ENCODE data around the gene HMGB1. TPM values are rescaled to one million over a fixed set of nuclear protein-coding genes. Genes with fewer than 3 reads are reported as not detected.

HMGB1 gene
- total and polyA plus RNA-seq, 4 donors = 83.9 to 276 (median 195) TPM

DNA sequence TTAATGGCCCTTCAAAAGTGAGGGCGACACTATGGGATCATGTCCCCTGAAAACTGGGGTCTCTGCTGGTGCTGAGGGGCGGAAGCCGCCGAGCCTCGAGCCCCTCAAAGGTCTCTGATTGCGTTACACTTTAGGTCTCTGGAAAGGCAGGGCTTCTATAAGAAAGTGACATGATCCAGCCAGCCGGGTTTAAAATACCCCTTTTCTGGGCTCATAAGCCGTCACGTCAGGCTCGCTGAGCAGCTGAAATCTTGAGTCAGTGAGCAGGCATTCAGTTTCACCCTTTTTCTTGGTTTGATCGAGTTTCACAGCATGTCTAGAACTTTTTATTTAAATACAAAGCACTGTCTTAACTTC, 600 bp upstream of the HMGB1 start:
- TF ChIP-seq RXRA (IDR thresholded peaks at IDR 0.05) = no peak
- TF ChIP-seq, protein P1, sequence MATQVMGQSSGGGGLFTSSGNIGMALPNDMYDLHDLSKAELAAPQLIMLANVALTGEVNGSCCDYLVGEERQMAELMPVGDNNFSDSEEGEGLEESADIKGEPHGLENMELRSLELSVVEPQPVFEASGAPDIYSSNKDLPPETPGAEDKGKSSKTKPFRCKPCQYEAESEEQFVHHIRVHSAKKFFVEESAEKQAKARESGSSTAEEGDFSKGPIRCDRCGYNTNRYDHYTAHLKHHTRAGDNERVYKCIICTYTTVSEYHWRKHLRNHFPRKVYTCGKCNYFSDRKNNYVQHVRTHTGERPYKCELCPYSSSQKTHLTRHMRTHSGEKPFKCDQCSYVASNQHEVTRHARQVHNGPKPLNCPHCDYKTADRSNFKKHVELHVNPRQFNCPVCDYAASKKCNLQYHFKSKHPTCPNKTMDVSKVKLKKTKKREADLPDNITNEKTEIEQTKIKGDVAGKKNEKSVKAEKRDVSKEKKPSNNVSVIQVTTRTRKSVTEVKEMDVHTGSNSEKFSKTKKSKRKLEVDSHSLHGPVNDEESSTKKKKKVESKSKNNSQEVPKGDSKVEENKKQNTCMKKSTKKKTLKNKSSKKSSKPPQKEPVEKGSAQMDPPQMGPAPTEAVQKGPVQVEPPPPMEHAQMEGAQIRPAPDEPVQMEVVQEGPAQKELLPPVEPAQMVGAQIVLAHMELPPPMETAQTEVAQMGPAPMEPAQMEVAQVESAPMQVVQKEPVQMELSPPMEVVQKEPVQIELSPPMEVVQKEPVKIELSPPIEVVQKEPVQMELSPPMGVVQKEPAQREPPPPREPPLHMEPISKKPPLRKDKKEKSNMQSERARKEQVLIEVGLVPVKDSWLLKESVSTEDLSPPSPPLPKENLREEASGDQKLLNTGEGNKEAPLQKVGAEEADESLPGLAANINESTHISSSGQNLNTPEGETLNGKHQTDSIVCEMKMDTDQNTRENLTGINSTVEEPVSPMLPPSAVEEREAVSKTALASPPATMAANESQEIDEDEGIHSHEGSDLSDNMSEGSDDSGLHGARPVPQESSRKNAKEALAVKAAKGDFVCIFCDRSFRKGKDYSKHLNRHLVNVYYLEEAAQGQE (IDR thresholded peaks at IDR 0.05) = no peak
- TF ChIP-seq, protein P2, sequence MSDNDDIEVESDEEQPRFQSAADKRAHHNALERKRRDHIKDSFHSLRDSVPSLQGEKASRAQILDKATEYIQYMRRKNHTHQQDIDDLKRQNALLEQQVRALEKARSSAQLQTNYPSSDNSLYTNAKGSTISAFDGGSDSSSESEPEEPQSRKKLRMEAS (IDR thresholded peaks at IDR 0.05) = no peak
- Histone ChIP-seq H3K4me3 (ENCODE audit: low read depth in 1 of 3, low read length in 3 of 3) (peak overlapping the region in 1 of 3 donors; percentile 8), H3K27ac (ENCODE audit: low read depth in 1 of 2, low read length in 2 of 2) (no peak overlapping the region), H3K4me1 (ENCODE audit: control insufficient read depth in 4 of 4, insufficient read depth in 4 of 4, low read length in 3 of 4) (peaks cover 3 to 29% (median 21%) of the 10 kb centered on the region in 4 donors), H3K9ac (ENCODE audit: low read depth in 1 of 2, low read length in 2 of 2) (no peak overlapping the region), H3K9me3 (ENCODE audit: control insufficient read depth in 4 of 4, low read length in 3 of 4) (no peaks in the 10 kb centered on the region), H3K36me3 (ENCODE audit: control insufficient read depth in 4 of 4, insufficient read depth in 3 of 4, low read depth in 1 of 4, low read length in 3 of 4) (peaks cover 0 to 8% (median 4%) of the 10 kb centered on the region in 4 donors), H3K27me3 (ENCODE audit: control insufficient read depth in 4 of 4, insufficient read depth in 4 of 4, low read length in 3 of 4) (no peaks in the 10 kb centered on the region)
- 24% methylated on average over 11 of the region's 11 CpGs for WGBS
- DNase-seq (ENCODE audit: low spot score) = no peak

DNA sequence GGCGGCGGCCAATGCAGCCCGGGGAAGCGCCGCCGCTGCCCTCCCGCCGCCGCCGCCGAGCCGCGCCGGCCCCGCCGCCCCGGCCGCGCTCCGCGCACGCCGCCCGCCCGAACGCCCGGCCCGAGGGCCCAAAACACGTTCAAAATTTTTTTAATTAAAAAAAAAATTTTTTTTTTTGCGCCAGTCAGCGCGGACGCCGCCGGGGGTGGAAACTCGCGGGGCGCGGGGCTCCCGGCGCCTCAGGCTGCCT, 468 bp downstream of the HMGB1 start:
- H3K9me3 ChIP-seq (ENCODE audit: control insufficient read depth in 4 of 4, low read length in 3 of 4) = no peaks in the 10 kb centered on the region
- peaks cover 3 to 31% (median 21%) of the 10 kb centered on the region in 4 donors for H3K4me1 ChIP-seq (ENCODE audit: control insufficient read depth in 4 of 4, insufficient read depth in 4 of 4, low read length in 3 of 4)
- H3K27ac ChIP-seq (ENCODE audit: low read depth in 1 of 2, low read length in 2 of 2) = peak overlapping the region; percentile 97 to 98
- TF ChIP-seq FOXA2 (IDR thresholded peaks at IDR 0.05) (no peak), YY1 (IDR thresholded peaks at IDR 0.05) (no peak), GABPA (IDR thresholded peaks at IDR 0.05 in 1 of 2, conservative IDR thresholded peaks at IDR 0.05 in 1 of 2) (no peak), SP1 (IDR thresholded peaks at IDR 0.05) (no peak), JUND (IDR thresholded peaks at IDR 0.05) (no peak), FOXA1 (IDR thresholded peaks at IDR 0.05) (no peak), TAF1 (conservative IDR thresholded peaks at IDR 0.05) (no peak), RAD21 (IDR thresholded peaks at IDR 0.05) (no peak), HNF4G (IDR thresholded peaks at IDR 0.05) (no peak), HNF4A (conservative IDR thresholded peaks at IDR 0.05) (no peak), EGR1 (IDR thresholded peaks at IDR 0.05; ENCODE audit: low read depth in 2 of 2) (no peak), RXRA (IDR thresholded peaks at IDR 0.05) (no peak), NR2F2 (IDR thresholded peaks at IDR 0.05) (no peak)
- TF ChIP-seq, protein P3, sequence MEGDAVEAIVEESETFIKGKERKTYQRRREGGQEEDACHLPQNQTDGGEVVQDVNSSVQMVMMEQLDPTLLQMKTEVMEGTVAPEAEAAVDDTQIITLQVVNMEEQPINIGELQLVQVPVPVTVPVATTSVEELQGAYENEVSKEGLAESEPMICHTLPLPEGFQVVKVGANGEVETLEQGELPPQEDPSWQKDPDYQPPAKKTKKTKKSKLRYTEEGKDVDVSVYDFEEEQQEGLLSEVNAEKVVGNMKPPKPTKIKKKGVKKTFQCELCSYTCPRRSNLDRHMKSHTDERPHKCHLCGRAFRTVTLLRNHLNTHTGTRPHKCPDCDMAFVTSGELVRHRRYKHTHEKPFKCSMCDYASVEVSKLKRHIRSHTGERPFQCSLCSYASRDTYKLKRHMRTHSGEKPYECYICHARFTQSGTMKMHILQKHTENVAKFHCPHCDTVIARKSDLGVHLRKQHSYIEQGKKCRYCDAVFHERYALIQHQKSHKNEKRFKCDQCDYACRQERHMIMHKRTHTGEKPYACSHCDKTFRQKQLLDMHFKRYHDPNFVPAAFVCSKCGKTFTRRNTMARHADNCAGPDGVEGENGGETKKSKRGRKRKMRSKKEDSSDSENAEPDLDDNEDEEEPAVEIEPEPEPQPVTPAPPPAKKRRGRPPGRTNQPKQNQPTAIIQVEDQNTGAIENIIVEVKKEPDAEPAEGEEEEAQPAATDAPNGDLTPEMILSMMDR (IDR thresholded peaks at IDR 0.05; ENCODE audit: low read depth, low read length, missing input control) = no peak
- TF ChIP-seq, protein P2 (IDR thresholded peaks at IDR 0.05) = no peak
- TF ChIP-seq, protein P4, sequence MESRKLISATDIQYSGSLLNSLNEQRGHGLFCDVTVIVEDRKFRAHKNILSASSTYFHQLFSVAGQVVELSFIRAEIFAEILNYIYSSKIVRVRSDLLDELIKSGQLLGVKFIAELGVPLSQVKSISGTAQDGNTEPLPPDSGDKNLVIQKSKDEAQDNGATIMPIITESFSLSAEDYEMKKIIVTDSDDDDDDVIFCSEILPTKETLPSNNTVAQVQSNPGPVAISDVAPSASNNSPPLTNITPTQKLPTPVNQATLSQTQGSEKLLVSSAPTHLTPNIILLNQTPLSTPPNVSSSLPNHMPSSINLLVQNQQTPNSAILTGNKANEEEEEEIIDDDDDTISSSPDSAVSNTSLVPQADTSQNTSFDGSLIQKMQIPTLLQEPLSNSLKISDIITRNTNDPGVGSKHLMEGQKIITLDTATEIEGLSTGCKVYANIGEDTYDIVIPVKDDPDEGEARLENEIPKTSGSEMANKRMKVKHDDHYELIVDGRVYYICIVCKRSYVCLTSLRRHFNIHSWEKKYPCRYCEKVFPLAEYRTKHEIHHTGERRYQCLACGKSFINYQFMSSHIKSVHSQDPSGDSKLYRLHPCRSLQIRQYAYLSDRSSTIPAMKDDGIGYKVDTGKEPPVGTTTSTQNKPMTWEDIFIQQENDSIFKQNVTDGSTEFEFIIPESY (IDR thresholded peaks at IDR 0.05) = no peak
- TF ChIP-seq, protein P5, sequence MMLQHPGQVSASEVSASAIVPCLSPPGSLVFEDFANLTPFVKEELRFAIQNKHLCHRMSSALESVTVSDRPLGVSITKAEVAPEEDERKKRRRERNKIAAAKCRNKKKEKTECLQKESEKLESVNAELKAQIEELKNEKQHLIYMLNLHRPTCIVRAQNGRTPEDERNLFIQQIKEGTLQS (IDR thresholded peaks at IDR 0.05) = no peak
- TF ChIP-seq, protein P1 (IDR thresholded peaks at IDR 0.05) = no peak
- H3K9ac ChIP-seq (ENCODE audit: low read depth in 1 of 2, low read length in 2 of 2) = peak overlapping the region; percentile 42 to 88
- peak overlapping the region; percentile 67 to 98 (median 74) for H3K4me3 ChIP-seq (ENCODE audit: low read depth in 1 of 3, low read length in 3 of 3)
- WGBS = under 1% methylated on average over 41 of the region's 41 CpGs
- no peaks in the 10 kb centered on the region for H3K27me3 ChIP-seq (ENCODE audit: control insufficient read depth in 4 of 4, insufficient read depth in 4 of 4, low read length in 3 of 4)
- H3K36me3 ChIP-seq (ENCODE audit: control insufficient read depth in 4 of 4, insufficient read depth in 3 of 4, low read depth in 1 of 4, low read length in 3 of 4) = peaks cover 0 to 8% (median 5%) of the 10 kb centered on the region in 4 donors
- DNase-seq (ENCODE audit: low spot score) = no peak

All from liver (tissue), 9 donors.